GM21360 (cell line): ENCODE measurements around the gene GPC2.
A peak's percentile ranks its signal among the peaks of the same experiment; 100 is the strongest.
"Not testable (repeated sequence)": the region's sequence is repeated elsewhere in the genome, so short reads cannot be mapped to it uniquely, and the experiment has no call there.

Experiments
- ATAC-seq: cut with Tn5 transposase; IDR thresholded peaks from one replicate; pipeline ENCODE4 v1.9.1; 2021; ENCODE audit warnings: mild to moderate bottlenecking, moderate library complexity; ENCODE audit not compliant: unreplicated experiment

The GPC2 gene

DNA sequence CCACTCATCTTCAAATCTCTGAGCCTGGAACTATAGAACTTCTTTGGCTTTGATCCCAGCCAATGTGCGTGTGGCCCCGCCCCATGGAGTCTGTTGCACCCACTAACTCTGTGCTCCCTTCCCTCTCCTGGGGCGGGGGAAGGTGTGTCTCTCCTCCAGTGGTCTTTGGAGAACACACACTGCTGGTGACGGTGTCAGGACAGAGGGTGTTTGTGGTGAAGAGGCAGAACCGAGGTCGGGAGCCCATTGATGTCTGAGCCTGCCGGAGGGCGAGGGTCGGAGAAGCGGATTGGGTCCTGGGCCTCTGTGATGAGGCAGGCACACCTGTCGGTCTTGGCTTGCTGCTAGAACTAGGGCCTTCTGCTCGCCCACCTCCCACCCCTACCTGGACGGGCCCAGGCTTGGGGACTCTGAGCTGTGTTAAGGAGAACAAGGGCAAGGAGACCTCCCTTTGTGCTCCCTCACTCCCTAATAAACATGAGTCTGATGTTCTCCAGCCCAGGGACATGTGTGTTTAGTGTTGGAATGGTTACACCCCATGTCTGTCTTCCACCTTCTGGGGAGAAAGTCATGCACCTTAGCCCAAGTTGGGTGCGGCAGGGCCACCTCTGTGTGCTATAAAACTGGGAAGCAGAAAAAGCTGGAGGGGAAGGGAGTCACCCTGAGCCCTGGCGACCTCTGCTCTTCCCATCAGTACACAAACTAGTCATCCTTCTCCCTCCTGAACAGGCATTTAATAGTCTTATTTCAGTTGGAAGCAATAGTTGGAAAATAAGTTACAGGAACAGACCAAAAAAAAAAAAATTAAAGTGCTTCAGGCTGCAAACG is 23.3 kb downstream of the GPC2 start:
- ATAC-seq: no peak

DNA sequence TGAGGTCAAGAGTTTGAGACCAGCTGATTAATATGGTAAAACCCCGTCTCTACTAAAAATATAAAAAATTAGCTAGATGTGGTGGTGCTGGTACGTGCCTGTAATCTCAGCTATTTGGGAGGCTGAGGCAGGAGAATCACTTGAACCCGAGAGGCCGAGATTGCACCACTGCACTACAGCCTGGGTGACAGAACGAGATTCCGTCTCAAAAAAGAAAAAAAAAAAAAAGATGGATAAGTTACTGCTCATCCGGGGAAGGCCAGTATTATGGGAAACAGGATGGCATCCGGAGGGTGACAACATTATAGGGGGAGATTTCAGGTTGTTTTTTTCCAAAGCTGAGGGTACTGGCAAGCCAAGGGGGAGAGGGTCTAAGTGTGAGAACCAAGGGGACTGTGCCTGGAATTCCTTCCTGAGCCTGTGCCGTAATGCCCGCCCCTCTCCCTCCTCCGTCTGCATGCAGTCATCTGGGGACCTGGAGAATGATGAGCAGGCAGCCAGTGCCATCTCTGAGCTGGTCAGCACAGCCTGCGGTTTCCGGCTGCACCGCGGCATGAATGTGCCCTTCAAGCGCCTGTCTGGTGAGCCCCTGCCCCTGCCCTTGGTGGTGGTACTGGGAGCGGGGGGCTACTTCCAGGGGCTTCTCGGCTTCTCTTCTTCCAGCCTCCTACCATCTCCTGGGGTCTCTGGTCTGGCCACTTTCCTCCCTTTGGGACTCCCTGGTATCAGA is 24.1 kb downstream of the GPC2 start:
- ATAC-seq: no peak

DNA sequence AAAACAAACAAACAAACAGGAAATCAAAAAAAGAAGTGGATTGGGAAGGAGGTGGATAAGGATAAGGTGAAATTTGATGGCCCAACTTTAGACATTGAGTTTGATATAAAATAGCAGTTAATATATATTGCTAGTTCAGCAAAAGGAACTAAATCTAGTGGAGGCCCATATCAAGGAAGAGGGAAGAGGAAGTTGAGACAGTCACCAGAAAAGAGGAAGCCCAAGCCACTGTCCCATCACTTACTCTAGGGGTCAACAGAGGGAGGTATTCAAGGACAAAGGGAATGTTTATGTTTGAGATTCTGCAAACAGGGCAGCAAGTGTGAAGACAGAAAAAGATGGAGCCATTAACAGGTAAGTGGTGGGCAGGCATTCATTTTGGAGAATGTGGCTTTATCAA is 24.8 kb downstream of the GPC2 start:
- ATAC-seq: no peak

DNA sequence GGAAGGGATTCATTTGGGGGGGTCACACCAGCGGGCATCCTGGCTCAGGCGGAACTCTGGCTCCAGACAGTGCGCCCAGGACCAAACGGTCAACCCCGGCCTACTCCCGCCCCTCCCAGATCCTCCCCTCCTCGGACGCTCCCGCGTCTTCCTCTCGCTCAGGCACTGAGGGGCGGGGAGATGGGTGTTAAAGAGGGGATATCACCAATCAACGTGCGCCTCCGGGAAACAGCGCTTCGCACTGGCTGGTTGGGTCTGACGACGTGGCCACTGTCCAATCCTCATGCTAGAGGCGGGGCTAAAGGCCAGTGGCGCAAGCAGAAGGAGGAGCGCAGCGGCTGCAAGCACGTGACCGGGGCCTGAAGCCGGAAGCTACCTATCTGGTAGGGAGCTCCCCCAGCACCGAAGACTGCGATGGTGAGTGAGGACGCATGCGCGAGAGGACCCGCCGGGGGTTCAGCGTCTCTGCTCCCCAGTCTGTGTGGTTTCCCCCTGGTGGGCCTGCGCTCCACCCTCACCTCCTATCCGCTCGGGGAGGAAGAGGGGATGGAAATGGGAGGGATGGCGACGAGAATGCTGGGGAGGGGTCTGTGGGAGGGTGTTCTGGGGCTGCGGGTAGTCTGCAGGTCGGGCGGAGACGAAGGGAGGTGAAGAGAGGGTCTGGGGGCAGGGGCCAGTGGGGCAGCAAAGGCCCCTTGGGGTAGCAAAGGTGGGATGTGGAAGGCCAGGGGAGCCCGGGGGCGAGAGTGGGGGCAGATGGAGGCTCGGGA is 28.4 kb downstream of the GPC2 start, which contains the start of gene LAMTOR4:
Gene LAMTOR4 (plus strand): TSS at position 360 of the 770 bp plus-strand sequence. CDS start 55 bp downstream, at position 415.
- peak; percentile 93 for ATAC-seq

DNA sequence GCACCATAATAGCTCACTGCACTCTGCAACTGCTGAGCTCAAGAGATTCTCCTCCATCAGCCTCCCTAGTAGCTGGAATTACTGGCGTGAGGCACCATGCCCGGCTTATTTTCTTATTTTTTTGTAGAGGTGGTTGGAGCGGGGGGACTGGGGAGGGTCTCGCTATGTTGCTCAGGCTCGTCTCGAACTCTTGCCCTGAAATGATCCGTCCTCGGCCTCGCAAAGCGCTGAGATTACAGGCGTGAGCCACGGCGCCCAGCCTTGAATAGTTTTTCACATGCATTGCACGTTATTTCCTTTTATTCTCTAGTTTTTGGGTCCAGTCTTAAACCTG is 29.0 kb downstream of the GPC2 start:
- peak; percentile 1 for ATAC-seq

DNA sequence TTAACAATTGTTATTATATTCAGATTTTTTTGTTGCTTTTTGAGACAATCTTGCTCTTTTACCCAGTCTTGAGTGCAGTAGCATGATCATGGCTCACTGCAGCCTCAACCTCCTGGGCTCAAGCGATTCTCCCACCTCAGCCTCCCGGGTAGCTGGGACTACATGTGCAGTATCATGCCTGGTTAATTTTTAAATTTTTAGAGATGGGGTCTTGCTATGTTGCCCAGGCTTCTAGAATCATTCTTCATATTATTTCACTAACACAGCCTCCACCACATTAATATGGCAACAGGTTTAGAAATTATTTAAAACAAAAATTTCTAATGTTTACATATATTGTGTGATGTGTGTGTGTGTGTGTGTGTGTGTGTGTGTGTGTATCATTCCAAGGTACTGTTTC is 29.9 kb downstream of the GPC2 start:
- ATAC-seq: no peak

DNA sequence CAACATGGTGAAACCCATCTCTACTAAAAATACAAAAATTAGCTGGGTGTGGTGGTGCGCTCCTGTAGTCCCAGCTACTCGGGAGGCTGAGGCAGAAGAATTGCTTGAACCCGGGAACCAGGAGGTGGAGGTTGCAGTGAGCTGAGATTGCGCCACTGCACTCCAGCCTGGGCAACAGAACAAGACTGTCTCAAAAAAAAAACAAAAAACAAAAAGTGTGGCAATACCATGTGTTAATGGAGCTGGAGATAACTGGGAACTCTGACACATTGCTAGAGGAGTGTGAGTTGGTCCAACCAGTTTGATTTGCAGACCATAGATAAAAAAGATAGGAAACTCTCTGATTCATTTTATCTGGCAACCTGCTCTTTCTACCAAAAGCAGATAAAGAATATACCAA is 30.8 kb downstream of the GPC2 start:
- not testable (repeated sequence) for ATAC-seq

DNA sequence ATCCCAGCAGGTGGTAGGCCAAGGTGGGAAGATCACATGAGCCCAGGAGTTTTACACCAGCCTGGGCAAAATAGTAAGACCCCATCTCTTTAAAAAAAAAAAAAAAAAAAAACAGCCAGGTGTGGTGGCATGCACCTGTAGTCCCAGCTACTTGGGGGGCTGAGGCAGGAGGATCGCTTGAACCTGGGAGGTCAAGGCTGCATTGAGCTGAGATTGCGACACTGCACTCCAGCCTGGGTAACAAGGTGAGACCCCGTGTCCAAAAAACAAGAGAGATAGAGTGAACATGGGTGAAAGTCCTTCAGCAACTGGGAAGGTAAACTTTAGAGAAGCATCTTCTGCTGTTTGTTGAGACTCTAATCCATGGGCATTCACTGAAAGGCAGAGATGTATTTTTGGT is 34.7 kb downstream of the GPC2 start:
- ATAC-seq: no peak

DNA sequence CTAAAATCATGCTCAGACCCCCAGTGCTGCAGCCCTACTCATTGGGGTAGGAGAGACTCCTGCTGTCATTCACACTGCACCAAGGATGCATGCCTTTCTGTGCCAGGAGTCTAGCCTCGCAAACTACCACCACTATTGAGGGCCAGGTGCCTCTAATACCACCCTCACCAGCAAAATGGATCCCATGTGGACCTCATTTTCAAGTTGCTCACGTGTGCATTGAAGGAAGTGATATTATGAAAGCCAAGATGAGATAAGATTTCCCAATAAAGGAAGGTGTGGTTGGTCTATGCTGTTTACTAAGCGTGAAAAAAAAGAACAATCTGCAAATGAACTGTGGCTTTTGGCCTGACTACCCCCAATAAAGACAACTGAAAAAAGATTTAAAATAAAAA is 35.6 kb downstream of the GPC2 start:
- no peak for ATAC-seq

DNA sequence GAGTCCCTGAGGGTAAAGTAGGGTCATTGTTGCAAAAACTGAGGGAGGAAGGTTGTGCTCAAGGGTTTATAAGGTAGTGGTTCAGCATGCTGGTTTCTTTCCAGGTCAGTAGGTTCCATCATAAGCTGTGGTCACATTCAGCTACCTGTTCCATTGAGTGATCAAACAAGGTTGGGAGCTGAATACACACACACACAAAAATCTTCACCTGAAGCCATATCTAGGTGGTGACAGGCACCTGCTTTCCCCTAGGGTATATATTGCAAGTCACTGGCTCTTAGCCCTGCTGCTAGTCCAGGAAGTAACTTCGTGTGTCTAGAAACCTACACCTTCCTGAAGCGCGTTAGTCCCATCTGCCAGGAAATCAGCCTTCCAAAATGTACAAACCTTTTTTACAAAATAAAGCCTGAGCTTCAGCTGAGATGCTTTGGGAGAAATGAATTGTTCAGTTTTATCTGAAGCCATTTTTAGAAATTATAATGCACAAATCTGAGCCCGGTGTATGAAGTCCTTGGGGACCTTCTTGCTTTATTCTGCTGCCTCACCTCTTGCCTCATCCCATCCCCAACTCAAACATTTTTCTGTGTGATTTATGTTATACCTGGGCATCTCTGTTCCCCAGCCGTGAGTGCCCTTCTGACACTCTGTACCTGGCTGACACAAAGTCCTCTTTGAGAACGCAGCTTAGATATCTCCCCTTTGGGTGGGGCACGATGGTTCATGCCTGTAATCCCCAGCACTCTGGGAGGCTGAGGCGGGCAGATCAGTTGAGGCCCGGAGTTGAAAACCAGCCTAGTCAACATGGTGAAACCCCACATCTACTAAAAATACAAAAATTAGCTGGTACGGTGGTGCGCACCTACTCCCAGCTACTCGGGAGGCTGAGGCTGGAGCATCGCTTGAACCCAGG is 39.1 kb downstream of the GPC2 start:
- no peak for ATAC-seq

DNA sequence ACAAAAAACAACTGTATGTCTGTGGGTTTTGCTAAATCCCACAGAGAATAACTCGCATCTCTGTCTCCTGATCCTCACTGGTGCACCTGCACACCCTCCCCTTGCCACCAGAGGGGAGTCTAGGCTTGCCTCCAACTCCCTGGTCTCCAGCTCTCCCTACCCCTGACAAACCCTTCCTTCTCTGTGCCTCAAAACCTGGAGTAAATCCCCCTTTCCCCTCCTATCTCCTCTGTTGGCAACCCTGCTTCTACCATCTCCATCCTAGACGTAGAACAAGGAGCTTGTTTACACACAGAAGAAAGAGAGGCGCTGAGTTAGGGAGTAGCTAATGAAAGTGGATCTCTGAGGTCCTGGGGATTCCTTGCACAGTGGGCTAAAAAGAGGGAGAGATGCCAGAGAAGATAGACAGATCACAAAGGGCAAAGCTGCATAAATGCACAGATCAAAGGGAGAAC is 44.5 kb downstream of the GPC2 start:
- no peak for ATAC-seq

DNA sequence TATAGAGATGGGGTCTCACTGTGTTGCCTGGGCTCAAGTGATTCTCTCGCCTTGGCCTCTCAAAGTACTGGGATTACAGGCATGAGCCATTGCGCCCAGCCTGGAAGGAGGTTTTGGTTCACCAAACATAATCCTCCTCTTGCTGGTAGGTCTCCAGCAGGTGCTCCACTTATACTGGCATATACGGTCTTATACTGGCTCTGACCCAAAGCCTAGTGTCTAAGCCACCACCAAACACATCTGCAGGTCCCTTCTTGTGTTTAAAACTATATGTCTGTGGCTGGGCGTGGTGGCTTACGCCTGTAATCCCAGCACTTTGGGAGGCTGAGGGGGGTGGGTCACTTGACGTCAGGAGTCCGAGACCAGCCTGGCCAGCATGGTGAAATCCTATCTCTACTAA is 45.1 kb downstream of the GPC2 start:
- ATAC-seq: no peak

DNA sequence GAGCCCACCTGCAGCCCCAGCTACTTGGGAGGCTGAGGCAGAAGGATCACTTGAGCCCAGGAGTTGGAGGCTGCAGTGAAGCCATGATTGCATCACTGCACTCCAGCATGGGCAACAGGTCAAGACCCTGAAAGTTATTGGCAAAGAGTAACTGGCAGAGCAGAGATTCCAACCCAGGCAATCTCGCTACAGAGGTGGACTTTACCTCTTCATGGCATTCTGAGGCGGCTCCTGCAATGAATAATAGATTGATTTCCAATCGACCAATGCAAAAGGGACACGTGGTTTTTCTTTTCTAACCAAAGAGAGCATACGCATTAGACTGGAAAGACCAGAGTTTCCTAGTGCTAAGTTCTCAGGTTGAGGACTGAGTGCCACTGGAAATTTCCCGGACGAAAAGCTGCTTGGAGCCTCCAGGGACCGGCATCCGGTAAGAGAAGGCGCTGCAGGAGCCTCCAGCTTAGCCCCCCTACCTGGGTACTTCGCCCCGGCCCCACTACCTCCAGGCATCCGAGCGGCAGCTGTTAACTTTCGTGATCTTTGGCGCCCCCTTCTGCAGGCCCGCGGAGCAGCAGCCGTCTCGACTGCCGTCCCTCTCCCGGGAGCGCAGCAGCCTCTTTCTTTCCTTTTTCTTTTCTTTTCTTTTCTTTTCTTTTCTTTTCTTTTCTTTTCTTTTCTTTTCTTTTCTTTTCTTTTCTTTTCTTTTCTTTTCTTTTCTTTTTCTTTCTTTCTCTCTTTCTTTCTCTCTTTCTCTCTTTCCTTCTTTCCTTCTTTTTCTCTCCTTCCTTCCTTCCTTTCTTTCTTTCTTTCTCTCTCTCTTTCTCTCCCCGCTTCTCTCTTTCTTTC is 46.4 kb downstream of the GPC2 start:
- no peak for ATAC-seq

DNA sequence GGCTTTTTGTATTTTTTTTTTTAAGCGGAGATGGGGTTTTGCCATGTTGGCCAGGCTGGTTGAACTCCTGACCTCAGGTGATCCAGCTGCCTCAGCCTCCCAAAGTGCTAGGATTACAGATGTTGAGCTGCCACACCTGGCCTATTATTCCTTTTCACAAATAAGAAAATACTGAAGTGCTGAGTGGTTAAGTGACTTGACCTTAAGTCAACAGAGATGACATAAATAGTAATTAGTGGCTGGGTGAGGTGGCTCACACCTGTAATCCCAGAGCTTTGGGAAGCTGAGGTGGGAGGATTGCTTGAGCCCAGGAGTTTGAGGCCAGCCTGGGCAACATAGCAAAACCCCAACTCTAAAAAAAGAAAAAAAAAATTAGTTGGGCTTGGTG is 47.0 kb downstream of the GPC2 start:
- ATAC-seq: not testable (repeated sequence)

DNA sequence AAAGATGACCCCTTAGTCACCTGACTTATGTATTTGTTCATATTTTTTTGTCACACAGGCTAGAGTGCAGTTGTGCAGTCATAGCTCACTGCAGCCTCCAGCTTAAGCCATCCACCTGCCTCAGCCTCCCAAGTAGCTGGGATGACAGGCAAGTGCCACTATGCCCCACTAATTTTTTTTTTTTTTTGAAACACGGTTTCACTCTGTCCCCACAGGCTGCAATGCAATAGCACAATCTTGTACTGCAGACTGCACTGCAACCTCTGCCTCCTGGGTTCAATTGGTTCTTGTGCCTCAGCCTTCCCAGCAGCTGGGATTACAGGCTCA is 48.6 kb downstream of the GPC2 start:
- ATAC-seq: no peak

DNA sequence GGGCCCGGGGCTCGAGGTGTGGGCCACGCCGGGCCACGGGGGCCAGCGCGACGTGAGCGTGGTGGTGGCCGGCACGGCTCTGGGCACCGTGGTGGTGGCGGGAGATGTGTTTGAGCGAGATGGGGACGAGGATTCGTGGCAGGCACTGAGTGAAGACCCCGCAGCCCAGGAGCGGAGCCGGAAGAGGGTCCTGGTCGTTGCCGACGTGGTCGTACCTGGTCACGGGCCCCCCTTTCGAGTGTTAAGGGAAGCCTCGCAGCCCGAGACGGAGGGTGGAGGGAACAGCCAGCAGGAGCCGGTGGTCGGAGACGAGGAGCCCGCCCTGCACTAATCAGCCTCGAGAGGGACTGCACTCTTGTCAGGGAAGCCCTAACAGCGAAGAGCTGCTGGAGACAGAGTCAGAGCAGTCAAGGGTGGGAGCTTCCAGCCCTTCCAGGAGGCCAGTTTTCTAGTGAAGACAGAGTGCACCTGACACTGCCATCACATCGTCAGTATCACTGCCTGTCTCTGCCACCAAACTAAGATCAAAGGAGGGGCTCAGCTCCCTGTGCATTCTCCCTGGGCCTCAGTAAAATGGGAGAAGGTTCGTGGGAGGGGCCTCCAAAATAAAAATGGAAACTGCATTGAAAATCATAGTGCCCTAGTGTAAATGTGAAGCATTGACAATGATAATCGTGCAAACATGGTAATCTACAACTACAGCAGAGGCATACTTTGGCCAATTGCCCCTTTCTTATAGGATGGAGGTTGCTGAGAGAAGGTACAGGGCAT is 49.1 kb downstream of the GPC2 start:
- no peak for ATAC-seq

DNA sequence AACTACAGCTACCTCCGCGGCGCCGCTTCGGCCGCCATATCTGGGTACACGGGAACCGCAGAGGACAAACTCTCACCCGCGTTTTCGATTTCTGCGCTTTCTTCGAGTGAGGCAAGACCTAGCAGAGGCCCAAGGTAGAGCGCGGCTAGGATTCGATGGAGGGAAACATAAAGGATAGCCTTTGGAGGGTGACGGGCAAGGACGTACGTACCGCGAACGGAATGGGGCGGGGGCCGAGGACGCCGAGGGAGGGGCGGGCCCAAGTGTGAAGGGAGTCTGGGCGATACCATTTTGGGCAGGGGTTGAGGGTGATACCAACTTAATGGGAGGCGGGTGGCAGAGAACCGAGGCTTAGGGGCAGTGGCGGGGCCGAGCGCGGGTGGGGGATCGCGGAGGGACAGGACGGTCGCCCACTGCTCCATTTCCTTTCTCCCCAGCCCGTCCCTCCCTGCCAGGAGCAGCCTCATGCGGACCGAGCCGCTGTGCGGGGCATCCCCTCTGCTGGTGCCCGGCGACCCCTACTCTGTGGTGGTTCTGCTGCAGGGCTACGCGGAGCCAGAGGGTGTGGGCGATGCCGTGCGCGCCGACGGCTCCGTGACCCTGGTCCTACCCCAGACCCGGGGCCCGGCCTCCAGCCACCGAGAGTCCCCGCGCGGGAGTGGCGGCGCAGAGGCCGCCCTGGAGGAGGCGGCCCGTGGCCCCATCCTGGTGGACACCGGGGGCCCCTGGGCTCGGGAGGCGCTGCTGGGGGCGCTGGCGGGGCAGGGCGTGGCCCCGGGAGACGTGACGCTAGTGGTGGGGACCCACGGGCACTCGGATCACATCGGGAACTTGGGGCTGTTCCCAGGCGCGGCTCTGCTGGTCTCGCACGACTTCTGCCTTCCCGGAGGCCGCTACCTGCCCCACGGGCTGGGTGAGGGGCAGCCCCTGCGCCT is 50.0 kb downstream of the GPC2 start, which contains the start of gene MBLAC1:
Gene MBLAC1 (plus strand): TSS at position 37 of the 935 bp plus-strand sequence. CDS start 429 bp downstream, at position 466.
- no peak for ATAC-seq
